ENCODE data around the gene KLHDC4. TPM values are rescaled to one million over a fixed set of nuclear protein-coding genes. Genes with fewer than 3 reads are reported as not detected.

Gene KLHDC4
- total and polyA plus RNA-seq, 9 of the 15 experiments (the other 6 are each of a cell fraction or from before 2014, with no cell fraction given): 1.3 to 68.1 (median 32.8) TPM

- TF ChIP-seq, protein P1, sequence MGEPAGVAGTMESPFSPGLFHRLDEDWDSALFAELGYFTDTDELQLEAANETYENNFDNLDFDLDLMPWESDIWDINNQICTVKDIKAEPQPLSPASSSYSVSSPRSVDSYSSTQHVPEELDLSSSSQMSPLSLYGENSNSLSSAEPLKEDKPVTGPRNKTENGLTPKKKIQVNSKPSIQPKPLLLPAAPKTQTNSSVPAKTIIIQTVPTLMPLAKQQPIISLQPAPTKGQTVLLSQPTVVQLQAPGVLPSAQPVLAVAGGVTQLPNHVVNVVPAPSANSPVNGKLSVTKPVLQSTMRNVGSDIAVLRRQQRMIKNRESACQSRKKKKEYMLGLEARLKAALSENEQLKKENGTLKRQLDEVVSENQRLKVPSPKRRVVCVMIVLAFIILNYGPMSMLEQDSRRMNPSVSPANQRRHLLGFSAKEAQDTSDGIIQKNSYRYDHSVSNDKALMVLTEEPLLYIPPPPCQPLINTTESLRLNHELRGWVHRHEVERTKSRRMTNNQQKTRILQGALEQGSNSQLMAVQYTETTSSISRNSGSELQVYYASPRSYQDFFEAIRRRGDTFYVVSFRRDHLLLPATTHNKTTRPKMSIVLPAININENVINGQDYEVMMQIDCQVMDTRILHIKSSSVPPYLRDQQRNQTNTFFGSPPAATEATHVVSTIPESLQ (CRISPR knock-in tag; IDR thresholded peaks at IDR 0.05): peak; percentile 32; the same call in 1 of the 2 replicates
- TF ChIP-seq ZNF644 (tag; IDR thresholded peaks at IDR 0.05; ENCODE audit: low read depth): peak; percentile 60; the same call in 1 of the 2 replicates
- TF ChIP-seq PCBP2 (IDR thresholded peaks at IDR 0.05; ENCODE audit: low read depth, low read length, poor library complexity, severe bottlenecking): no peak
- TF ChIP-seq DACH1 (IDR thresholded peaks at IDR 0.05; ENCODE audit: partially characterized antibody): peak; percentile 57
- peak; percentile 98 for TF ChIP-seq SIN3B (IDR thresholded peaks at IDR 0.05; ENCODE audit: low read depth)
- no peak for TF ChIP-seq KHSRP (IDR thresholded peaks at IDR 0.05)
- TF ChIP-seq MAFG (tag; conservative IDR thresholded peaks at IDR 0.05): no peak
- TF ChIP-seq ZNF511 (CRISPR knock-in tag; IDR thresholded peaks at IDR 0.05): 0 out of 2 replicates have a peak, but pooled peaks have one; percentile 43
- TF ChIP-seq, protein P2, sequence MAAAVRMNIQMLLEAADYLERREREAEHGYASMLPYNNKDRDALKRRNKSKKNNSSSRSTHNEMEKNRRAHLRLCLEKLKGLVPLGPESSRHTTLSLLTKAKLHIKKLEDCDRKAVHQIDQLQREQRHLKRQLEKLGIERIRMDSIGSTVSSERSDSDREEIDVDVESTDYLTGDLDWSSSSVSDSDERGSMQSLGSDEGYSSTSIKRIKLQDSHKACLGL (CRISPR knock-in tag; IDR thresholded peaks at IDR 0.05; ENCODE audit: borderline replicate concordance, poor library complexity, severe bottlenecking): peak; percentile 83
- no peak for TF ChIP-seq NCOA6 (IDR thresholded peaks at IDR 0.05)
- peak; percentile 32; the same call in 1 of the 2 replicates for TF ChIP-seq KAT7 (CRISPR knock-in tag; IDR thresholded peaks at IDR 0.05; ENCODE audit: borderline replicate concordance)
- no peak for TF ChIP-seq GATA2 (CRISPR knock-in tag; IDR thresholded peaks at IDR 0.05)
- TF ChIP-seq ZNF140 (CRISPR knock-in tag; IDR thresholded peaks at IDR 0.05): no peak
- TF ChIP-seq CAMTA2 (CRISPR knock-in tag; conservative IDR thresholded peaks at IDR 0.05): no peak
- TF ChIP-seq ZNF696 (CRISPR knock-in tag; conservative IDR thresholded peaks at IDR 0.05): no peak
- TF ChIP-seq STAG1 (CRISPR knock-in tag; IDR thresholded peaks at IDR 0.05; ENCODE audit: borderline replicate concordance): no peak
- no peak for TF ChIP-seq ZNF239 (CRISPR knock-in tag; IDR thresholded peaks at IDR 0.05)
- no peak for TF ChIP-seq MEF2A (IDR thresholded peaks at IDR 0.05; ENCODE audit: control insufficient read depth, low read depth, low read length)
- no peak for TF ChIP-seq TSC22D4 (tag; IDR thresholded peaks at IDR 0.05)
- TF ChIP-seq KDM5B (IDR thresholded peaks at IDR 0.05; ENCODE audit: insufficient replicate concordance, low read depth, low read length): peak; percentile 37
- TF ChIP-seq, protein P3, sequence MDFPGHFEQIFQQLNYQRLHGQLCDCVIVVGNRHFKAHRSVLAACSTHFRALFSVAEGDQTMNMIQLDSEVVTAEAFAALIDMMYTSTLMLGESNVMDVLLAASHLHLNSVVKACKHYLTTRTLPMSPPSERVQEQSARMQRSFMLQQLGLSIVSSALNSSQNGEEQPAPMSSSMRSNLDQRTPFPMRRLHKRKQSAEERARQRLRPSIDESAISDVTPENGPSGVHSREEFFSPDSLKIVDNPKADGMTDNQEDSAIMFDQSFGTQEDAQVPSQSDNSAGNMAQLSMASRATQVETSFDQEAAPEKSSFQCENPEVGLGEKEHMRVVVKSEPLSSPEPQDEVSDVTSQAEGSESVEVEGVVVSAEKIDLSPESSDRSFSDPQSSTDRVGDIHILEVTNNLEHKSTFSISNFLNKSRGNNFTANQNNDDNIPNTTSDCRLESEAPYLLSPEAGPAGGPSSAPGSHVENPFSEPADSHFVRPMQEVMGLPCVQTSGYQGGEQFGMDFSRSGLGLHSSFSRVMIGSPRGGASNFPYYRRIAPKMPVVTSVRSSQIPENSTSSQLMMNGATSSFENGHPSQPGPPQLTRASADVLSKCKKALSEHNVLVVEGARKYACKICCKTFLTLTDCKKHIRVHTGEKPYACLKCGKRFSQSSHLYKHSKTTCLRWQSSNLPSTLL (IDR thresholded peaks at IDR 0.05): no peak
- TF ChIP-seq LCOR (CRISPR knock-in tag; IDR thresholded peaks at IDR 0.05): no peak
- TF ChIP-seq MCM5 (IDR thresholded peaks at IDR 0.05; ENCODE audit: low read depth): no peak
- TF ChIP-seq FOXA3 (CRISPR knock-in tag; conservative IDR thresholded peaks at IDR 0.05 in 1 of 2, IDR thresholded peaks at IDR 0.05 in 1 of 2): no peak
- TF ChIP-seq NEUROD1 (IDR thresholded peaks at IDR 0.05; ENCODE audit: borderline replicate concordance, low read depth, low read length, partially characterized antibody): no peak
Measured at GRCh38 chr16:87765776-87766484, at the start of gene KLHDC4 (continued).
